Naive thymus-derived CD4-positive, alpha-beta T cell (primary cell): ENCODE measurements around the gene ACAP2. TPM values are rescaled to one million over a fixed set of nuclear protein-coding genes. Genes with fewer than 3 reads are reported as not detected.

ENCODE experiments used
- ATAC-seq: fragments of 150-1000 bp; cut with Tn5 transposase; 2 replicates; pipeline ENCODE4 v1.10.0; 2021; ENCODE audit warnings: mild to moderate bottlenecking, moderate library complexity
- CTCF ChIA-PET: fragments of 350-600 bp; sonication (Branson Sonifier 250); formaldehyde crosslinking; loops from one replicate; lab custom pipeline; 2021; ENCODE audit warnings: antibody characterized with exemption; lab: Charles Lee
- POLR2A ChIA-PET: fragments of 350-600 bp; sonication (Branson Sonifier 250); formaldehyde crosslinking; loops from one replicate; lab custom pipeline; 2021; ENCODE audit warnings: antibody characterized with exemption, inconsistent platforms; lab: Charles Lee
- DNase-seq, 9 donors: peaks; one replicate each; pipeline versions ENCODE4 v3.0.0 to v3.0.0-alpha.2; 2020 to 2022; ENCODE audit warnings: mixed read lengths in 1 of 9
- H3K27ac ChIP-seq: one replicate; pipeline ENCODE4 v1.7.0; 2013; ENCODE audit warnings: mild to moderate bottlenecking, low read depth, low read length, moderate library complexity
- H3K27me3 ChIP-seq, 2 donors: one replicate each; pipeline ENCODE4 v1.7.0; 2013; ENCODE audit warnings: low read length in 2 of 2, mild to moderate bottlenecking in 2 of 2, moderate library complexity in 2 of 2; ENCODE audit not compliant: control insufficient read depth in 2 of 2, insufficient read depth in 2 of 2
- H3K36me3 ChIP-seq, 3 experiments: 1 replicate in 2 of 3; 2 replicates in 1 of 3; pipeline ENCODE4 v1.7.0; 2013; ENCODE audit warnings: low read length in 3 of 3, mild to moderate bottlenecking in 3 of 3, moderate library complexity in 1 of 3; ENCODE audit not compliant: insufficient read depth in 3 of 3, control insufficient read depth in 2 of 3
- H3K4me1 ChIP-seq, 2 donors: one replicate each; pipeline ENCODE4 v1.7.0; 2013; ENCODE audit warnings: low read length in 2 of 2, mild to moderate bottlenecking in 2 of 2, moderate library complexity in 1 of 2; ENCODE audit not compliant: control insufficient read depth in 2 of 2, insufficient read depth in 2 of 2
- H3K4me3 ChIP-seq: 2 replicates; pipeline ENCODE4 v1.7.0; 2013; ENCODE audit warnings: mild to moderate bottlenecking, low read length
- H3K9me3 ChIP-seq, 3 experiments: 1 replicate in 2 of 3; 2 replicates in 1 of 3; pipeline ENCODE4 v1.7.0; 2013; ENCODE audit warnings: low read length in 3 of 3; ENCODE audit not compliant: control insufficient read depth in 2 of 3
- H3K27ac Mint-ChIP-seq, 9 donors: one replicate each; pipeline ENCODE4 v1.8.0; 2020 to 2022; ENCODE audit warnings: mixed read lengths in 9 of 9, mild to moderate bottlenecking in 8 of 9, moderate library complexity in 5 of 9, inconsistent platforms in 2 of 9
- H3K27me3 Mint-ChIP-seq, 5 donors: one replicate each; pipeline ENCODE4 v1.8.0; 2021 to 2022; ENCODE audit warnings: mixed read lengths in 5 of 5, mild to moderate bottlenecking in 1 of 5
- H3K36me3 Mint-ChIP-seq, 5 donors: one replicate each; pipeline ENCODE4 v1.8.0; 2020 to 2022; ENCODE audit warnings: mixed read lengths in 5 of 5, mild to moderate bottlenecking in 3 of 5, inconsistent platforms in 1 of 5
- H3K4me1 Mint-ChIP-seq, 7 donors: one replicate each; pipeline ENCODE4 v1.8.0; 2020 to 2022; ENCODE audit warnings: mixed read lengths in 7 of 7, mild to moderate bottlenecking in 3 of 7, inconsistent platforms in 1 of 7
- H3K4me3 Mint-ChIP-seq, 10 donors: one replicate each; pipeline ENCODE4 v1.8.0; 2020 to 2022; ENCODE audit warnings: mild to moderate bottlenecking in 10 of 10, mixed read lengths in 10 of 10, moderate library complexity in 6 of 10, inconsistent platforms in 2 of 10
- H3K9me3 Mint-ChIP-seq, 11 donors: one replicate each; pipeline ENCODE4 v1.8.0; 2020 to 2022; ENCODE audit warnings: mixed read lengths in 11 of 11, mild to moderate bottlenecking in 4 of 11, inconsistent platforms in 1 of 11, moderate library complexity in 1 of 11
- intact Hi-C, 2 donors: fragments of 100-400 bp; cut with micrococcal nuclease; formaldehyde crosslinking; loops; one replicate each; pipeline ENCODE4 v1.15.1; 2023
- polyA plus RNA-seq, 2 donors: library from polyadenylated mRNA; unstranded; fragments of 300-500 nt; fragmentation: Illumina TruSeq; gene quantifications; one replicate each; pipeline ENCODE4 v1.2.3, GENCODE V29; 2021
- total RNA-seq, 6 experiments: library from RNA in 5 of 6; stranded (reverse) in 5 of 6; gene quantifications; 1 replicate in 5 of 6; 2 replicates in 1 of 6; pipeline ENCODE4 v1.2.3 and lab custom pipeline; 2021 to 2026

Gene ACAP2
- total and polyA plus RNA-seq, 7 experiments from 2014 or later = 40.1 to 111 (median 72.6) TPM

GRCh38 chr3:195348426-195349115 lies 94.2 kb downstream of the ACAP2 start:
- Histone ChIP-seq H3K27ac (no peak overlapping the region), H3K4me1 (no peaks in the 10 kb centered on the region), H3K9me3 (no peaks in the 10 kb centered on the region), H3K36me3 (no peaks in the 10 kb centered on the region), H3K27me3 (no peaks in the 10 kb centered on the region), H3K4me3 (no peak overlapping the region)
- H3K27me3 Mint-ChIP-seq = no peaks in the 10 kb centered on the region
- ATAC-seq (no peak), DNase-seq (no peak)
- H3K4me1 Mint-ChIP-seq = peaks cover 2 to 49% (median 34%) of the 10 kb centered on the region in 7 donors
- ChIA-PET POLR2A (no interaction called here), CTCF (no interaction called here)
- no peak overlapping the region for H3K4me3 Mint-ChIP-seq
- peaks cover 0 to 24% (median 12%) of the 10 kb centered on the region in 5 donors for H3K36me3 Mint-ChIP-seq
- H3K9me3 Mint-ChIP-seq = peaks cover 0 to 3% (median 0%) of the 10 kb centered on the region in 11 donors
- intact Hi-C loops = no loop called here
- H3K27ac Mint-ChIP-seq = peak overlapping the region in 1 of 9 donors; percentile 5

- DNase-seq (no peak), ATAC-seq (no peak)
- Mint-ChIP-seq H3K27ac (peak overlapping the region in 2 of 9 donors; percentile 51 to 89), H3K4me3 (no peak overlapping the region), H3K27me3 (no peaks in the 10 kb centered on the region), H3K36me3 (peaks cover 5 to 37% (median 25%) of the 10 kb centered on the region in 5 donors), H3K9me3 (no peaks in the 10 kb centered on the region), H3K4me1 (peaks cover 0 to 10% (median 5%) of the 10 kb centered on the region in 7 donors)
- no peak overlapping the region for H3K27ac ChIP-seq
- intact Hi-C loops = no loop called here
- no peaks in the 10 kb centered on the region for H3K4me1 ChIP-seq
- no peak overlapping the region for H3K4me3 ChIP-seq
- peaks cover 0 to 12% (median 5%) of the 10 kb centered on the region in 3 experiments for H3K36me3 ChIP-seq
- CTCF ChIA-PET = no interaction called here
- H3K9me3 ChIP-seq = no peaks in the 10 kb centered on the region
- POLR2A ChIA-PET = no interaction called here
- H3K27me3 ChIP-seq = no peaks in the 10 kb centered on the region
Measured at GRCh38 chr3:195337747-195338146, 105.1 kb downstream of the ACAP2 start.

- Histone ChIP-seq H3K9me3 (no peaks in the 10 kb centered on the region), H3K4me3 (no peak overlapping the region), H3K4me1 (no peaks in the 10 kb centered on the region), H3K27me3 (no peaks in the 10 kb centered on the region), H3K27ac (no peak overlapping the region), H3K36me3 (peaks cover 0 to 15% (median 4%) of the 10 kb centered on the region in 3 experiments)
- ATAC-seq = no peak
- POLR2A ChIA-PET = no interaction called here
- intact Hi-C loops = no loop called here
- H3K27me3 Mint-ChIP-seq = no peaks in the 10 kb centered on the region
- peaks cover 0 to 10% (median 4%) of the 10 kb centered on the region in 7 donors for H3K4me1 Mint-ChIP-seq
- no peaks in the 10 kb centered on the region for H3K9me3 Mint-ChIP-seq
- CTCF ChIA-PET = no interaction called here
- H3K4me3 Mint-ChIP-seq = no peak overlapping the region
- no peak for DNase-seq
- peaks cover 12 to 45% (median 24%) of the 10 kb centered on the region in 5 donors for H3K36me3 Mint-ChIP-seq
- peak overlapping the region in 1 of 9 donors; percentile 36 for H3K27ac Mint-ChIP-seq
Measured at GRCh38 chr3:195334967-195335366, 107.9 kb downstream of the ACAP2 start.

- Histone ChIP-seq H3K36me3 (peaks cover 0 to 28% (median 10%) of the 10 kb centered on the region in 3 experiments), H3K27me3 (no peaks in the 10 kb centered on the region), H3K9me3 (peaks cover 0 to 13% (median 0%) of the 10 kb centered on the region in 3 experiments), H3K27ac (no peak overlapping the region), H3K4me3 (no peak overlapping the region), H3K4me1 (no peaks in the 10 kb centered on the region)
- ATAC-seq (no peak), DNase-seq (no peak)
- intact Hi-C loops = no loop called here
- ChIA-PET POLR2A (no interaction called here), CTCF (no interaction called here)
- H3K4me1 Mint-ChIP-seq = peaks cover 4 to 23% (median 15%) of the 10 kb centered on the region in 7 donors
- peaks cover 11 to 50% (median 46%) of the 10 kb centered on the region in 5 donors for H3K36me3 Mint-ChIP-seq
- H3K4me3 Mint-ChIP-seq = no peak overlapping the region
- peaks cover 0 to 22% (median 5%) of the 10 kb centered on the region in 11 donors for H3K9me3 Mint-ChIP-seq
- H3K27ac Mint-ChIP-seq = no peak overlapping the region
- no peaks in the 10 kb centered on the region for H3K27me3 Mint-ChIP-seq
Measured at GRCh38 chr3:195319060-195319459, 123.8 kb downstream of the ACAP2 start.

- DNase-seq = no peak
- no peak for ATAC-seq
- Histone ChIP-seq H3K36me3 (no peaks in the 10 kb centered on the region), H3K9me3 (no peaks in the 10 kb centered on the region), H3K27me3 (no peaks in the 10 kb centered on the region), H3K4me3 (no peak overlapping the region), H3K4me1 (no peaks in the 10 kb centered on the region), H3K27ac (no peak overlapping the region)
- ChIA-PET CTCF (no interaction called here), POLR2A (interaction anchor here (0.6 kb wide), 1 partner anchor 127 kb away, joined by 3 read pairs; no protein-coding TSS in a partner anchor)
- Mint-ChIP-seq H3K9me3 (peaks cover 0 to 2% (median 0%) of the 10 kb centered on the region in 11 donors), H3K4me3 (no peak overlapping the region), H3K27me3 (no peaks in the 10 kb centered on the region), H3K4me1 (peaks cover 0 to 8% (median 0%) of the 10 kb centered on the region in 7 donors), H3K27ac (no peak overlapping the region), H3K36me3 (peaks cover 0 to 4% (median 3%) of the 10 kb centered on the region in 5 donors)
- intact Hi-C loops = no loop called here
Measured at GRCh38 chr3:195312714-195313113, 130.1 kb downstream of the ACAP2 start.

GRCh38 chr3:195307711-195308110 lies 135.1 kb downstream of the ACAP2 start:
- Mint-ChIP-seq H3K4me3 (no peak overlapping the region), H3K36me3 (peaks cover 0 to 22% (median 4%) of the 10 kb centered on the region in 5 donors), H3K4me1 (peaks cover 0 to 3% (median 0%) of the 10 kb centered on the region in 7 donors), H3K27me3 (no peaks in the 10 kb centered on the region), H3K9me3 (no peaks in the 10 kb centered on the region), H3K27ac (peak overlapping the region in 2 of 9 donors; percentile 14 to 21)
- Histone ChIP-seq H3K4me1 (no peaks in the 10 kb centered on the region), H3K9me3 (no peaks in the 10 kb centered on the region), H3K4me3 (no peak overlapping the region), H3K27ac (no peak overlapping the region), H3K27me3 (no peaks in the 10 kb centered on the region), H3K36me3 (peaks cover 4 to 23% (median 4%) of the 10 kb centered on the region in 3 experiments)
- POLR2A ChIA-PET = no interaction called here
- ATAC-seq = no peak
- intact Hi-C loops = no loop called here
- CTCF ChIA-PET = no interaction called here
- no peak for DNase-seq
